GM12892 (cell line): ENCODE data around the gene TXNDC16.

Experiments
- DNase-seq: peaks from one replicate; pipeline ENCODE4 v3.0.0; 2011; ENCODE audit not compliant: insufficient read length
- FAIRE-seq: peaks from 2 replicates; lab custom pipeline; 2011; peaks lifted over from hg19 to GRCh38; lab: Jason Lieb, UNC
- POLR2A ChIP-seq: IDR thresholded peaks from 2 replicates; pipeline ENCODE4 v1.6.1; 2011; ENCODE audit warnings: low read depth, low read length, control low read depth
- POLR2AphosphoS5 ChIP-seq: IDR thresholded peaks from 2 replicates; pipeline ENCODE4 v1.6.1; 2011; ENCODE audit warnings: low read depth, low read length, control low read depth
- TAF1 ChIP-seq: IDR thresholded peaks from 2 replicates; pipeline ENCODE4 v1.6.1; 2011; ENCODE audit warnings: low read depth, mild to moderate bottlenecking, control low read depth, low read length, borderline replicate concordance

The TXNDC16 gene

DNA sequence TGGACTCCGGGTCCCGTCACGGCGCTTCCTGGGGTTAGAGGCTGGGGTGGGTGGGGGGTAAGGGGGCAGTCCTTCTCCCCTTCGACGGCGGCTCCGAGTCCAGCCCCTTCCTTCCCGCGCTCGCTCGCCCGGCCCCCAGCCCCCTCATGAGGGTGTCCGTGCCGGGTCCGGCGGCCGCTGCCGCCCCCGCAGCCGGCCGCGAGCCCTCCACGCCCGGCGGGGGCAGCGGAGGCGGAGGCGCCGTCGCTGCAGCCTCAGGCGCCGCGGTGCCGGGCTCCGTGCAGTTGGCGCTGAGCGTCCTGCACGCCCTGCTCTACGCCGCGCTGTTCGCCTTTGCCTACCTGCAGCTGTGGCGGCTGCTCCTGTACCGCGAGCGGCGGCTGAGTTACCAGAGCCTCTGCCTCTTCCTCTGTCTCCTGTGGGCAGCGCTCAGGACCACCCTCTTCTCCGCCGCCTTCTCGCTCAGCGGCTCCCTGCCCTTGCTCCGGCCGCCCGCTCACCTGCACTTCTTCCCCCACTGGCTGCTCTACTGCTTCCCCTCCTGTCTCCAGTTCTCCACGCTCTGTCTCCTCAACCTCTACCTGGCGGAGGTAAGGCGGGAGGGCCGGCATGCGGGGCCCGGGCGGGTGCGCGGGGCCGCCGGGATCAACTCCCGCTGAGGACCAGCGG is 831 bp upstream of the TXNDC16 start:
- FAIRE-seq (peak; percentile 24), DNase-seq (peak; percentile 19)
- TF ChIP-seq POLR2A (no peak; the same call in 1 of the 2 replicates), POLR2AphosphoS5 (no peak), TAF1 (no peak)

DNA sequence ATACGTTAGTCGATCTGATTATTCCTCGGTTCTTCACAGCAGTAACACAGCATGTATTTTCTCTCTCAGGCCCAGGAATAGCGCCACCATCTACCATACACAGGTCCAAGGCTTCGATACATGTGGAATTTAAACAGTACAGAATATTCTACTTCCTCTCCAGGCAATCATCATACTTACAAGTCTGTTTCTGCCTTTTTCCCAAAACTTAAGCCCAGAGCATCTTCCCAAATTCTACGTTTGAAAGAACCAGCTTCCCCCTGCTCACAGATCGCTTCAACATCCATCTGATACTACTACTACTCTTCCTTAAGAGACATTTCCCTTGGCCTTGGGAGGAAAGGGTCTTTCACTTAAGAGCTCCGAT is 626 bp downstream of the TXNDC16 start:
- no peak for TF ChIP-seq TAF1
- no peak for TF ChIP-seq POLR2A
- TF ChIP-seq POLR2AphosphoS5, result no peak
- DNase-seq (no peak), FAIRE-seq (peak; percentile 81)

DNA sequence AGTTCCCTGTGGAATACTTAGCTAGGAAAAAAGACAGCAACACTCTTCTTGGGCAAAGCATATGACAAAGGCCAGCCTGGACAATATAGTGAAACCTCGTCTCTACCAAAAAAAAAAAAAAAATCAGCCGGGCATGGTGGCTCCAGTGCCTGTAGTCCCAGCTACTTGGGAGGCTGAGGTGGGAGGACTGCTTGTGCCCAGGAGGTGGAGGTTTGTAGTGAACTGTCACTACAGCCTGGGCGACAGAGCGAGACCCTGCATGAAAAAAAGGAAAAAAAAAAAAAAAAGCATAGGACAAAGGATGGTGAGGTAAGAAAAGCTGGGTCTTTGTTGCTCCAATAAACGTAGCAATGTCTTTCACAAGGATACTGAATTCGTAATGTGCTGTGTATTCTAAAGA is 1.1 kb downstream of the TXNDC16 start:
- no peak for TF ChIP-seq POLR2AphosphoS5
- no peak for TF ChIP-seq TAF1
- no peak for TF ChIP-seq POLR2A
- FAIRE-seq (no peak), DNase-seq (no peak)

DNA sequence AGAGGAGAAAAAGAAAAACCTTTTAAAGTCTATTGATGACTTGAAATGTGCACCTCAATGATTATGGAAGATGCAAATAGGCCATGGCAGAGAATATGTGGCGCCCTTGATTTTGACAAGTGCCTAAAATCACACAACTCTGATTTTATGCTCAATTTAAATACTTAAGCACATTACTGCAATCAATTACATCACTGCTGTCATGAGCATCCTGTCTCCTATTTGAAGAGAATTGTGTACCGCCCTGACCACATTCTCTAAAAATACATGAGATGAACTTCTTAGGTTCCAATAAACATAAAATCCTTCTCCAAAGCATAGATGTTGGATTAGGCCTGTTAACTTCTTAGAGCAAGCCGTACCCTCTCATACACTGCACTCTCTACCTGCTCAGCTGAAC is 1.6 kb downstream of the TXNDC16 start:
- FAIRE-seq (no peak), DNase-seq (no peak)
- TF ChIP-seq TAF1, result no peak
- no peak for TF ChIP-seq POLR2AphosphoS5
- TF ChIP-seq POLR2A, result no peak

DNA sequence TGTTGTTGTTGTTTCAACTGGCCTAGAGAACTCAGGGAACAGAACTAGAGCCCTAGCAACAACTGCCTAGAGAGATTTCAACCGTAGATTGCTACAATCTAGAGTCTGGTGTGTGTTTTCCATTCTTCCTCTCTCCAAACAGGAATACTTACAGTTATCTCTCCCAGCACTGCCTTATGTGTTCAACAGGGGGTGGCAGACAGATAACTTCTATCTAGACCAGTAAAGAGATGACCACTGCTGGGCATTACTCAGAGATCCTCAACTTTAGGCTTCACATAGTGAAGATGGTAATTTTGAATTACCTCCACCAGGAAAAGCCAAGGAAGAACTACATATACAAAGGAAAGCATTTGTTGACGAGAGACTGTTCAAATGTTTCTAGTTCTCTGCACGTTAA is 4.8 kb downstream of the TXNDC16 start:
- TF ChIP-seq POLR2AphosphoS5, result no peak
- no peak for DNase-seq
- no peak for FAIRE-seq

DNA sequence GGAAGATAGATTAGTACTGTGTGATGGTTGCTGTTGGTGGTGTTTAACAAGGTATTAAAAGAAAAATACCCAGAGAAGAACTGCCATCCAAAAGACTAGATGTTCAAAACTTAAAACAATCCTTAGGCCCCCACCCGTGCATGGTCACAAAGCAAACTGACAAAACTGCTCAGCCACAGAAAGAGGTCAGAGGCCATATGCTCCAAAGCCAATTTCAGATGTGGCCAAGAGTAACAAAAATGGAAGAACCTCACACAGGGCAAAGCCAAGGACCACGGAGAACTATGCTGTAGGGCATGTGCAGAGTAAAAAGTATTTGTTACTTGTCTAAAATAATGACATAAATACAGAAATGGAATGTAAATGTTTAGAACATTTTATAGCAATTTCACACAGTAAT is 5.3 kb downstream of the TXNDC16 start:
- FAIRE-seq, result no peak
- TF ChIP-seq TAF1, result no peak
- TF ChIP-seq POLR2AphosphoS5, result no peak
- no peak for DNase-seq

DNA sequence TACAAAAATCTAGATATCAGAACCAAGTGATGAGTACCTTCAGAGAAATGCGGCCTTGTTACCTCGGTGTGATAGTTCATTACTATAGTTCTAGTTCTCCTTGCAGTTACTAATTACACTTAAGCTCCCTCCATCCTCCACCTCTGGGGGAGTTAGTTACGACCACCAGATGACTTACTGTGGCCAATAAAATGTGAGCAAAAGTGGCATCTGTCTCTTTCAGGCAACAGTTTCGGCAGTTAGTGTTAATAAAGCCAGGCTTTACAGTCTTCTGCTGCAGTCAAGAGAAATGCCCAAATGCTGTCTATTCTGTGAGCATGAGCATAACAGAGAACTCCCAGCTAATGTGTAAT is 6.0 kb downstream of the TXNDC16 start:
- no peak for TF ChIP-seq POLR2A
- no peak for TF ChIP-seq TAF1
- no peak for TF ChIP-seq POLR2AphosphoS5
- FAIRE-seq, result no peak
- no peak for DNase-seq

DNA sequence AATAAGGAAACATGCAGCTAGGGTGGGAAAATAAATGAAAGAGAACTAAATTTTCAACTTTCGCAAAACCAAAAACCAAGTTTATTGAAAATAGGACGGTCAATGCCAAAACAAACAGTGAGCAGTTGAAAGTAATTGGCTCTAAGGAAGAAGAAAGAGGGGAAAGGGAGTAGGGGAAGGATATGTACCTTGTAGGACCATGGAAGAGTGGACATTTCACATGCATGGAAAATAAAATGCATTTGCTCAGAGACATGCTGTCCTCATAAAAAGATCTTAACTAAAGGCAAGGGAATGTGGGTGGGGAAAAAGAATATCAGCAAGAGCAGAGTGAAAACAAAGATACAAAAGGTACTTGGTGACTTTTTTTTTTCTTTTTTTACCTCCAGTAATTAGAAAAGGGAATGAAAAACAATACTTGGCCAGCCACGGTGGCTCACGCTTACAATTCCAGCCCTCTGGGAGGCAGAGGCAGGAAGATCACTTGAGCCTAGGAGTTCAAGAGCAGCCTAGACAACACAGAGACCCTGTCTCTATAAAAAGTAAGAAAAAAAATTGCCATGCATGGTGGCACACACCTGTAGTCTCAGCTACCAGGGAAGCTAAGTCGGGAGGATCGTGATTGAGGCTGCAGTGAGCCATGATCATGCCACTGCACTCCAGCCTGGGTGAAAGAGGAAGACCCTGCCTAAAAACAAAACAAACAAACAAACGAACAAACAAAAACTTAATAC is 6.6 kb downstream of the TXNDC16 start:
- TF ChIP-seq POLR2AphosphoS5 (no peak), POLR2A (no peak), TAF1 (no peak)

DNA sequence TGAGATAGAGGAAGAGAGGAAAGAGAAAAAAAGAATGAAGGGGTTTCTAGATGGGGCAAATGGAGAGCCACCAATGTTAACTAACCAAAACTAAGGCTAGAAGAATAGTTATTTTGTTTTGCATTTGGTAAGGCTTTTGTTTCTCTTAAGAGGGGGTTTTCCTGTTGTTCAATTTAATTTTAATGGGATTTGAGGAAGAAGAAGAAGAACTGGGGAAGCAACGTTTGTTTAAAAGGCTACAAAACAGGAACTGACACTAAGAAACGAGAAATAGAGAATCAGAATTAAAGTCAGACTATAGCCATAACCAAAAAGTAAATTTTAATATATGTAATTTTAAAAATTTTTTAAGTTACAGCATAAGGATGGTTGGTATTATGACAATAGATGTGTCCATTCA is 13.7 kb downstream of the TXNDC16 start:
- DNase-seq, result no peak
- TF ChIP-seq TAF1 (no peak), POLR2A (no peak), POLR2AphosphoS5 (no peak)
- FAIRE-seq, result no peak

More for the DNA sequence above, 6.6 kb downstream of the TXNDC16 start:
- DNase-seq, result no peak
- no peak for FAIRE-seq

DNA sequence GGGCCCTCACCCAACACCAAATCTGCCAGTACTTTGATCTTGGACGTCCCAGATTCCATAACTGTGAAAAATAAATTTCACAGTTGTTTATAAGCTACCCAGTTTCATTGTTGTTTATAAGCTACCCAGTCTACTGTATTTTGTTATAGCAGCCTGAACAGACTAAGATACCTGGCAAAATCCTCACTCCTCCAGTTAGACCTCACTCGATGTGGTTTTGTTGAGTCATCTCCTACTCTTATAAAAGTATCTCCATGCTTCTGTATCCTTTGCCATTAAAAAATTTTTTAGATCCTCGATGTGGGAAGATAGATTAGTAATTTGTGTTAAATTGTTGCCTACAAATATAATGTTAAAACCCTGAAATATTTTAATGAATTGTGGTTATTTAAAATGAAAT is 16.0 kb downstream of the TXNDC16 start:
- no peak for FAIRE-seq
- no peak for DNase-seq
- TF ChIP-seq TAF1, result no peak

DNA sequence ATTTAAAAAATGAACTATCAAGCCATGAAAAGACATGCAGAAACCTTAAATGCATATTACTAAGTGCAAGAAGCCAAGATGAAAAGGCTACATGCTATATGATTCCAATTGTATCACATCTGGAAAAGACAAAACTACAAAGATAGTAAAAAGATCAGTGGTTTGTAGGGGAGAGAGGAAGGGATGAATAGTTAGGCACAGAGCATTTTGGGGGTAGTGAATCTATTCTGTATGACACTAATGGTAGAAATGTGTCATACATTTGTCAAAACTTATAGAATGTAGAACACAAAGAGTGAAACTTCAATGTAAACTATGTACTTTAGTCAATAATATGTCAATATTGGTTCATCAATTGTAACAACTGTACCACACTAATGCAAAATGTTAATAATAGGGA is 20.8 kb downstream of the TXNDC16 start:
- TF ChIP-seq TAF1 (no peak), POLR2AphosphoS5 (no peak), POLR2A (no peak)
- FAIRE-seq (peak; percentile 14), DNase-seq (no peak)

DNA sequence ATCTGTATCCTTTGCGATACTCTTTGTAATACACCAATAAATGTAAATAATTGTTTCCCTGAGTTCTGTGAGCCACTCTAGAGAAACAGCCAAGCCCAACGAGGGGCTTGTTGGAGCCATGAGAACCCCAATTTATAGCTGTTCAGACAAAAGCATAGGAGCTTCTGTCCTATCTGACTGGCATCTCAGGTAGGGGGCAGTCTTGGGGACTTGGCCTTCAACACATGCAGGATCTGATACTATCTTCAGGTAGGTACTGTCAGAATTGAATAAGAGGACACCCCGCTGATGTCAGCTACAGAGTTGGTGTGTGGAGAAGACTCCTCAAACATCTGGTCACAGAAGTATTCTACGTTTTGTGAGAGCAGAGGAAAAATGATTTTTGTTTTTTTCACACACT is 25.3 kb downstream of the TXNDC16 start:
- DNase-seq, result no peak
- FAIRE-seq, result no peak
- TF ChIP-seq POLR2AphosphoS5, result no peak
- TF ChIP-seq TAF1, result no peak
- TF ChIP-seq POLR2A, result no peak
